HFF-Myc (cell line): ENCODE results near the gene PSMA7.

Source experiments
- DNase-seq: peaks from one replicate; pipeline ENCODE4 v3.0.0-alpha.2; 2011; ENCODE audit warnings: low read depth; ENCODE audit errors: extremely low read depth
- H3K4me3 ChIP-seq: replicated peaks from 2 replicates; pipeline ENCODE4 v1.5.1; 2011; ENCODE audit warnings: low read depth, mild to moderate bottlenecking, control low read depth, low read length
- CTCF ChIP-seq: IDR thresholded peaks from 2 replicates; pipeline ENCODE4 v1.5.1; 2012; ENCODE audit warnings: mild to moderate bottlenecking, low read depth, low read length, control low read depth; ENCODE audit errors: missing control alignments

Gene PSMA7

GRCh38 chr20:62127799-62128198, 15.4 kb downstream of the PSMA7 start:
- TF ChIP-seq CTCF: no peak
- no peak overlapping the region for H3K4me3 ChIP-seq
- no peak for DNase-seq

GRCh38 chr20:62126141-62126540, 17.1 kb downstream of the PSMA7 start:
- DNase-seq: no peak
- TF ChIP-seq CTCF: no peak
- H3K4me3 ChIP-seq: no peak overlapping the region

- no peak for TF ChIP-seq CTCF
- peak overlapping the region; percentile 64 for H3K4me3 ChIP-seq
- no peak for DNase-seq
Measured at GRCh38 chr20:62123450-62124118, 19.6 kb downstream of the PSMA7 start.

- no peak for TF ChIP-seq CTCF
- DNase-seq: no peak
- peak overlapping the region; percentile 64 for H3K4me3 ChIP-seq
Measured at GRCh38 chr20:62122654-62123449, 20.3 kb downstream of the PSMA7 start.

GRCh38 chr20:62121776-62122653, 21.2 kb downstream of the PSMA7 start, which contains the start of gene LSM14B:
LSM14B (plus strand) TSS chr20:62122475; CDS start chr20:62122667, 192 bp downstream.
- TF ChIP-seq CTCF: no peak
- peak within 1 kb of the TSS; percentile 64 for H3K4me3 ChIP-seq
- DNase-seq: peak; percentile 75

GRCh38 chr20:62120990-62121775, 22.0 kb downstream of the PSMA7 start:
- H3K4me3 ChIP-seq: peak overlapping the region; percentile 55
- DNase-seq: no peak
- no peak for TF ChIP-seq CTCF
